GM21360 (cell line): ENCODE results near the gene SLC1A4.
A peak's percentile ranks its signal among the peaks of the same experiment; 100 is the strongest.
"Not testable (repeated sequence)": the region's sequence is repeated elsewhere in the genome, so short reads cannot be mapped to it uniquely, and the experiment has no call there.

ENCODE experiments used
- ATAC-seq: cut with Tn5 transposase; IDR thresholded peaks from one replicate; pipeline ENCODE4 v1.9.1; 2021; ENCODE audit warnings: mild to moderate bottlenecking, moderate library complexity; ENCODE audit not compliant: unreplicated experiment

Gene SLC1A4

DNA sequence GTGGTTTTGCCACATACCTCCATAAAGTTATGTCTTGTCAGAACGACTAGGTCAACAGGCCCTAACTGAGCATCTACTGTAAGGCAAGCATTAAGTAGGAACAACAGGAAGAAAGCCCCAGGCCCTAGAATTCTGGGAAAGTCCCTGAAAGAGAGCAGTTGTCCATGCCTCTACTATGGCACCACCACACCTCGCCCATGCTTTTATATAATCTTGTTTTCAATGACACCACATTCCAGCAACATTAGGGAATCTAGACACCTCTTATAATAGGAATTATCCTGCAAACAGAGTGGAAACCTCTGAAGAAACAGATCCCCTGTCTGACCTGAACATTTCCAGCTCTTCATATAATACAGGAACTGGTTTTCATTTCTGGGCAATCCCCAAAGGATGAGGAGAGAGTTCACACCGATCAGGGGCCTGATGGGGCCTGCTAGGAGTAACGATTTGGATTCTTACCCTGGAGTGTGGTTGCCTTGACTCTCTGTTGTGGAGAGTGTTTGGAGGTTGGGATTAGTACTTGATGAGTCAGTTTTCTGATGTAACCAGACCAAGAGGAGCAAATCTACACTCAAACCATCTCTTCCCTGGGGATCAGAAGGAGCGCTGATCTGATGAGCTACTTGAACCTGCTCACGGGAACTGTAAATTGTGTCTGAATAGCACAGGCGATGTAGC lies 35.1 kb downstream of the SLC1A4 start:
- ATAC-seq = no peak

DNA sequence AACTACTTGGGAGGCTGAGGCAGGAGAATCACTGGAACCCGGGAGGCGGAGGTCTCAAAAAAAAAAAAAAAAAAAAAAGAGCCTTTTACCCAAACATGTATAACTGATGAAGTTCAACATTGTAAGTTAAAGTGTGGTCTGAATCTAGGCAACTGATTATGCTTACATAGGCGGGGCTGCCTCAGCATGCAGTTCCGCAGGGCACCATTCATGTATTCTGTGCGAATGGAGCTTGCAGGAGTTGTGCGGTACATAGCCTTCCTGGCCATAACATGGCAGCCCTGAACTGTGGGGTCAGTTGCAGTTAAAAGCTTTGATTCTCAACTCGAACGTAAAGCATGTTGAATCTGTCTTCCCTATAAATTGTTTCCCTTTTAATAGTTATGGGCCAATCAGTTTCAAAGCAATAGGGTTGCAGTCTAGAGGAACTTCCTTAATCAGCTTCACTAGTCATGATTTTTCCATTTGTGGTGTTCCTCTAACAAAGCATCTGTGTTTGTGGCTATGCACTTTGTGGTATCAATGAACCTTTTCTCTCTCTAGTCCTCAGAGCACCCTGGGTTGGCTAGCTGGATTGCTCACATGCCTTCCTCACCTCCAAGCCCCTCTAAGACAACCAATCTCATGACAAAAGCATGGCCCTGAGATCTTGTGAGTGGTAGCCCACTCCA lies 36.4 kb downstream of the SLC1A4 start:
- ATAC-seq = no peak

DNA sequence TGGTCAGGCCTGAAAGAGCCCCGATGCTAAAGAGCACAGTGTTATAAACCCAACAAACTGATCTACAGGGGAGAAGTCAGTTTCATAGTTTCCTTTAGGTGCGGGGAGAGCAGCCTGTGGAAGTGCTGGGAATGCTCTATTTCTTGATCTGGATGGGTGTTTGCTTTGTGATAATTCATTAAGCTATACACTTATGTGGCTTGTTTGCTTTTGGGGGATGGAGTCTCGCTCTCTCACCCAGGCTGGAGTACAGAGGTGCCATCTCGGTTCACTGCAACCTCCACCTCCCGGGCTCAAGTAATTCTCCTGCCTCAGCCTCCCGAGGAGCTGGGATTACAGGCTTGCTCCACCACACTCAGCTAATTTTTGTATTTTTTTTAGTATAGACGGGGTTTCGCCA lies 37.0 kb downstream of the SLC1A4 start:
- ATAC-seq = no peak

DNA sequence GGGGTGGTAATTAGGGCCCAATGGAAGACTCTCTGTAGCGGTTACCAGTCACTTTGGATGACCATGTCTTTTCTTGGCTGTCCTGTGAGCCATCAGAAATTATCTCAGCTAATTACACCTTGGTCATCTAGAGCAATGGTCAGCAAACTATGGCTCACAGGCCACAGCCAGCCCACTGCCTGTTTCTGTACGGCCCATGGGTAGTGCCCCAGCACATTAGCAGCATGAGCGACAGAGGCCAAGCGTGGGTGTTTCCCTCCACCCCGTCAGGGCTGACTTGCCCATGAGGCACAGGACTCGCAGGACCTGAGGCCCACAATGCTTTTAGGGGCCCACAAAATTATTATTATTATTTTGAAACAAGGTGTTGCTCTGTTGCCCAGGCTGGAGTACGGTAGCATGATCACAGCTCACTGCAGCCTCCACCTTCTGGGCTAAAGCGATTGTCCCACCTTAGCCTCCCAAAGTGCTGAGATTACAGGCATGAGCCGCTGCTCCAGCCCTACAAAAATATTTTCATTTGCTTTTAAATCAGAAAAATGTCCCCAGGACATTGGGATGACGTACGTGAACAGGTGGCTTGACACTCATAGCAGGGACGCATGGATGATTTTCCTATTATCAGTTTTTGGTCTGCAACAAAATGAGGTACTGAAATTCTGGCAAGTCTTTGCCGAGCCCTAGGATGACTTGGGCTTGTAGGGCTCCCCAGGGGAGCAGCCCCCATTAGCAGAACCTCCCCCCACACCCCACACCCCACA lies 37.7 kb downstream of the SLC1A4 start:
- ATAC-seq = peak; percentile 37

DNA sequence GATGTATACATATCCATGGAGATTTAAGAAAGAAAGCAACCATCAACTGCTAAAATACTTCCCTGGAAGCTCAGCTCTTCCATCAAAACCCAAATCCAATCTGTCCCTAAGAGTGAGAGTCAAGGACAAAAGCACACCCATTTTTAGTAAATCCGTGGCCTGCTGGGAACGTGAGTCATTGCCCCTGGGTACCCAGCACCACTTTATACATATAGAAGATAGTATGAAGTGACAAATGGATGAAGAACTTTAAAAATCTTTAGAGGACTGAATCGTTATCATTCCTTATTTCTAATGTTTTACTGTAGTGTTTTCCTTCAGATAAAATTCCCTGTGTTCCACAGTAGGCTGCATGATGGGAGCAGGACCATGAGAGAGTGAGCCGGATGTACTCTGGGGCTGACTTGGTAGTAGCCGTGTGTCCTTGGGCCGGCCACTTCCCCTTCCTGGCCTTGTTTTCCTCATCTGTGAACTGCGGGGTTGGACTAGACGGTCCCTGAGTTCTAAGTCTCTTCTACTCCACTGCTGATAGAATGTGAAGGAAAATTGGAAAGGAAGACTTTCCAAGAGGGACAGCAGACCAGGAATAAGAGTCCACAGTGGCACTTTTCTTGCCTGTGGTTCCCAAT lies 38.5 kb downstream of the SLC1A4 start:
- no peak for ATAC-seq

DNA sequence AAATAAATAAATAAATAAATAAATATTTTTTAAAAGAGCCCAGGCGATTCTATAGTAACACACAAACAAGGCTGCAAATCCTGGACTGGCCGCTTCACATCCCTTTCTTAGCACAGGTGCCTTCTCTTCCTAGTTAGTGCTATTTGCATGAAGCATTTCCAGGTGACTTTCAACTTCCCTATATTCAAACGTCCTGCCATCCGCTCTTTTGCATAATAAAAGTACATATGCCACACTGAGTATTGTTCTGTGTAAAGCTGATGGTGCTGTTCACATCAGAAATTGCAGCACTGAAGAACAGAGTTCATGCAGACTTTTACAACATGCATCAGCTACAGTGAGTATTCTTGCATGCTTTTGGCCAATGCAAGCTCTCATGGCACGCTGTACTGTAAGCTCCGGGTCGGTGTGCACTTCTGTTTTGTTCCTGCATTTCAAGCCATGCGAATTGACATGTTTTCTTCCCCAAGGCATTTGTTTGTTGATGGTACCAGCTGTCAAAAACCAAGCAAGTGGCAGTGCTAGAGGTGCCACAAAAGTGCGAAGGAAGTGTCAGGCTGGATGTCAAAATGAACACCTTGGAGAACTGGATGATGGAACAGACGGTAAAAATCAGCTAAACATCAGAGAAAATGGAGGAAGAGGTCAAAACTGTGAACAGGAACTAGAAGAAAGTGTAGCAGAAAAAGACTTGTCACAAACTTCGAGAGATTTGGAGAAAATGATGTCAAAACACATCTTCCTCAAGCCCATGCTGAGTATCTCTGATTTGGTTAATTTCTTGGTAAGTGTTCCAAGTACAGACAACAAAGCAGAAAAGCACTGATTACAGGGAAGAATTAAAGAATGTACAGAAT lies 41.5 kb downstream of the SLC1A4 start:
- no peak for ATAC-seq

DNA sequence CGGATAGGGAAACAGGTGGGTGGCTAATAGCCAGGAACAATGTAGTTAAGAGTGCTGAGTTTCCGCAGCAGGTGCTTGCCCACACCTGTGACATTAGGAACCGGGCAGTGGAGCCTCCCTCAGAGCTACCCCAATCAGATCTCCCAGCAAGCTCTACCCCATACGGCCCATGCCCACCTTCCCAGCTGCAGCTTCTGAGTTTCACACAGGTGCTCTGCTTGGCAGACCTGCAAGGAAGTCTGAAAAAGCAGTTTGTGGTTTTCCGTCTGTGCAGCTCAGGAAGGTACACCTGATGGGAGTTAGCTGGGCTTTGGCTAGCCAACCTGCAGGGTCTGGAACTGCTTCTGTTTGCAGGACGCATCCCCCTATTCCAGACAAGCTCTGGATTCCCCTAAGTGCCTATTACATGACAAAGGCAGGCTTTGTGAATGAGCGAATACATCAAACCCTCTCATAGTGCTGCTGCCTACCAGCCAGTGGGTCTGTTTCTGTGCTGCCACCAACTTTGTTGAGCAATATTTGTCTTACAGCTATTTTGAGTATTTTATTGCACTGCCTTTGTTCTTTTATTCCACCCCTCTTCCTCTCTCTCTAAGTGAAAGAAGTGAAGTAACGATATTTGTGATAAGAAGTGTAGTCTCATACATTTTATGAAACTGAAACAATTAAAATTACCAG lies 42.3 kb downstream of the SLC1A4 start:
- no peak for ATAC-seq

DNA sequence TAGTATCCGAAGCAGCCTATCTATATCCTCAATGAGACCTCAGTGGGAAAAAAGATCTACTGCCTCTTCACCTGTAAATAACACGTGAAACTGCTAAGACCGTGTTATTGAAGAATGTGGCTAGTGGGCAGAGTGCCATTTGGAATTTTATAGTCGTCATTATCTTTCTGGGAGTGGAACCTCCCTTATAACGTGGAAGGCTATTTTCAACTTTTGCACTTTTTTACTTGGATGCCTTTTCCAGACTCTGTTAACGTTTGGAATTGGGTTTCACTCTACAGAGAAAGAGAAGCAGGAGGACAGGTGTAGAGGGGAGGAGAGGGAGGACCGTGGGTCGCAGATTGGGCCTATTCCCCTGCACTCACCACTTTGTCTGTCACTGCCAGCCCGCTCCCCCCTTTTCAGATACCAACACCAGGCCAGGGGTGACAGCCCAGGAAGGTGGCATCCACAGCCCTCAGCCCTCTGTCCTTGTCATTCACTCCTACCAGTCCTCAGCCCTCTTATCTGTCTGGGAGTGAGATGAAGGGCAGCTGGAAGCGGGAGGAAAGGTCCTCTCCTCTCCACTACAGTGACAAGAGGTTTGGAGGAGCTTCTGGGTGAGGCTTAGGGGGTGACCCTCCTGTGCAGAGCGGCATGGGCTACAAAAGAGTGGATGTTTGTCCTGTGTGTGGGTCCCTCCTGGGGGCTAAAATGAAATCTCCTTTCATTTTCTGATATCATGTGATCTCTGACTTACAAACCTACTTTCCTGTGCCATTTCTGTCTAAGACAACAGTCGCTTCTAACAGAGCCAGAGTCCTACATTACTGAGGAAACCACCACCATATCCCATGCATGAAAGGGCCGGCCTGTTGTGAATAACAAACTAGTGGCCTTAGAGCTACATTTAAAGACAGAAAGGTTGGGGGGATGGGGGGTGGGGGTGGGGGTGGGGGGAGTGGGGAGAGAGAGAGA lies 43.1 kb downstream of the SLC1A4 start:
- no peak for ATAC-seq

DNA sequence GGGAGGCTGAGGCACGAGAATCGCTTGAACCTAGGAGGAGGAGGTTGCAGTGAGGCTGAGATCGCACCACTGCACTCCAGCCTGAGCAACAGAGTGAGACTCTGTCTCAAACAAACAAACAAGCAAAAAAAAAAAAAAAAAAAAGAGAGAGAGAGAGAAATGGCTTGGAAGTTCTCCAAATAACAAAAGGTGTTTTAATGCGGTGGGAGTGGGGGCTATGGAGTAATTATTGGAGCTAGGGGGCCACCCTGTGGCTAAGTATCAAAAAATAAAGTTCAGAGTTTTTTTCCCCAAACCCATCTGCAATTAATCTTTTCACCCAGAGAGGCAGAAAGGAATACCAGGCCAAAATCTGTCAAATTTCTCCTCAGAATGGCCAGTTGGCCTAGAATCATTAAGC lies 44.0 kb downstream of the SLC1A4 start:
- ATAC-seq = no peak

DNA sequence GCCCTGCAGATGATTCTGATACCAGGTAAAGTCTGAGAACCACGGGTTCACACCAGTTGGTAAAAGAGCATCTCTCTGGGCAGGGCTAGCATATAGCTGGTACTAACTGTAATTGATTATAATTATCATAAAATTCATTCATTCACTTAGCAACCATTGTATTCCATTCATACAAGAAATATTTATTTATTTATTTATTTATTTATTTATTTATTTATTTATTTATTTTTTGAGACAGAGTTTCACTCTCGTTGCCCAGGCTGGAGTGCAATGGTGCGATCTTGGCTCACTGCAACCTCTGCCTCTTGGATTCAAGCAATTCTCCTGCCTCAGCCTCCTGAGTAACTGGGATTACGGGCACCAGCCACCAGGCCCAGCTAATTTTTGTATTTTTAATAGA lies 44.5 kb downstream of the SLC1A4 start:
- not testable (repeated sequence) for ATAC-seq

DNA sequence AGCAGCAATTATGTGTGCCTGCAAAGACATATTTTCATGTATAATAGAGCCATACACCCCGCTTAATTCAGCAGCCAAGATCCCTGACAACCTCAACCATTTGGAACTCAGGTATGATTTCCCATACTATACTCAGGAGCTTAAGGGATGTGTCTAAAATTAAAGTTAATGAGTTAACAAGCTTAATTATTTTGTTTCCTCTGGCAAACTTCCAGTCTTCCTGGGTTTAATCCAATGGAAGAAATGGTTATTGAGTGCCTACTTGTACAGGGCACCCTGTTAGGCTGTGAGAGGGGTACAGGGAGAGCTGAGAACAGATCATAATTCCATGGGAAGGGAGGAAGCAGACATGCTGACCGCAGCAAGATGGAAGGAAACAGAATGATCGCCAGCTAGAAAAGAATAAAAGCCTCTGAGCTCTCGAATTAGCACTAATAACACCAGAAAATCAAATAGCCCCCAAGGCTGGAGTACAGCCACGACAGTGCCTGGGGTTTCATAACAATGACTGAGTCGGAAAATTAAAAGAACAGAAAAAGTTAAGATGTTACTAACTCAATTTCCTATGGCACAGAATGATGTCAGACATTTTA lies 46.2 kb downstream of the SLC1A4 start:
- no peak for ATAC-seq

DNA sequence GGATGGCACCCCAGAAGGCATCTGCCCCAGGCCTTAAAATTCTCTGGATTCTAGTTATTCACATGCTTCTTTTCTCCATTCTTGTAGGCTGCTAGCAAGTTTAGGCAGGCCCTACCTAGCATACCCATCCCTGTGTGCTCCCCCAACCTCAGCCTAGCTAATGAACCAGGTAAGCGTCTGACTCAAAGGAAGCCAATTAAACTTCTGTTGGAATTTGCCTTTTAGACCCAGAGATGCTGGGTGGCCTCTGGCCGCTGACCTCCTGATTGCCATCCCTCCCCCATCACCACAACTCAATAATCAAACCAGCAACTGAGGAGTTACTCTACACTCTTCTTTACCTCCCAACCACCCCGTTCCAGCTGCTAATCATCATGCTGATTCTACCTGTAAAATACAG lies 48.0 kb downstream of the SLC1A4 start:
- no peak for ATAC-seq

DNA sequence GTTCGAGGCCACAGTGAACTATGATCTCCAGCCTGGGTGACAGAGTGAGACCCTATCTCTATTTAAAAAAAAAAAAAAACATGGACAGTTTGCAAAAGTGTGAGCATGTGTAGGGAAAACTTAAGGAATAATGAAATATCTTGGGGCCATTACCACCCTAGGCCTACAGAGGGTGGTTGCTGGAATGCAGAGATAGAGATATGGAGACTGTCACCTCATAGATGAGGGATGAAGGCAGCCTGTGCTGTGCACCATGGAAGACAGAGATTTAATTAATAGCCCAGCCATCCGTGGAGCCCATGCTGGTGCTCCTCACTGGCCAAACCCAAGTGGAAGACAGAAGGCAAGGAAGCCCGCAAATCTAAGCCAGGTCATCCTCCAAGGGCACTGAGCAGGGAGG lies 50.4 kb downstream of the SLC1A4 start:
- ATAC-seq = no peak

DNA sequence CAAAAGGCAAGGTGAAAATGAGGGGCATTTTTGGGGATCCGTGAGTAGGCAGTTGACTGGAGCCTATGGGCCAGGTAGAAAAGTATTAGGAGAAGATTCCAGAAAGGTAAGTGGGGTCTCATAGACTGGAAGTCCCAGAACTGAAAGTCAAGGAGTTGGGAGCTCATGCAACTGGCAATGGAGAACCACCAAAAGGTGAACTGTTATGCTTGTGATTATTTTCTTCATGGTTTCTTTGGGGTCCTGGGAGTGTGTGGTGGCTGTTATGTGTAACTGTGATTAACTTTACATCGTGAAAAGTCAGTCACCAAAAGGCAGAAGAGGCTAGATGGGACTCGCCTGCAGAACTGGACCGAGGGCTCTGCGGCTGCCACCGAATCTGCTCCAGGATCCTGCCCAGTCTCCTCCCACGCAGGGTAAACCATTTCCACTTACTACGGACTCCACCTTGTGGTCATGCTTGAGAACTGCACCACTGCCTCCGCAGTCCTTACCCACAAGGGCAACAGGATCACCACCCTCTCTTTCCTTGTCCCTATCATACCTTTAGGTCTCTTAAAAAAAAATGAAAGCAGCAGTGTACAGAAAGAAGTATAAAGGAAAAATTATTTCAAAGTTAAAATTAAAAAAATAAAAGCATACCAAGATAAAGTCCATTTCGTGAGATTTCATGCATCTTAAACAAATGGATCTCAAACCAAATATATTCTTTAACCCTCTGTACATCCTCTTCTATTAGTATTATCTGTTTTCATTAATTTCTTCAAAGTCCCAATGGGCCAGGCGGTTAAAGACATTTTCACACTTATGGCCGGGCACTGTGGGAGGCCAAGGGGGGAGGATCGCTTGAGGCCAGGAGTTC lies 51.4 kb downstream of the SLC1A4 start:
- peak; percentile 79 for ATAC-seq

DNA sequence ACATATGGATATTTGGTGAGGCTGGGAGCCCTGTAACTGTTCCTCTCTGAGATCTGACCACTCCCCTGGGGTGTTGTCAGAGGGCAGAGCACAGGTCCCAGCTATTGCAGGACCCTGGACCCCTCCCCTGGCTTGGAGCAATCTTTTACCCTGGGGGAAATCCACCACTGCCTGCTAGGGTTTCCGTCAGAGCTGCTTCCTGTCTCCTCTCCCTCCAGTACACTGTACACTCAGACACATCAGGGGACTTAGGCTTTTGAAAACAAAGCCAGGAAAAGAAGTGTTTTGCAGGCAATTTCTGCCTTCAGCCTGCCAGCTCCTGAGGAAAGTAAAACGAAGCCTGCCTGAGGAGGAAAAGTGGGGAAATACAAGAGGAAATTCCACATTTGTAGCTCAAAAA lies 53.8 kb downstream of the SLC1A4 start:
- ATAC-seq = no peak

DNA sequence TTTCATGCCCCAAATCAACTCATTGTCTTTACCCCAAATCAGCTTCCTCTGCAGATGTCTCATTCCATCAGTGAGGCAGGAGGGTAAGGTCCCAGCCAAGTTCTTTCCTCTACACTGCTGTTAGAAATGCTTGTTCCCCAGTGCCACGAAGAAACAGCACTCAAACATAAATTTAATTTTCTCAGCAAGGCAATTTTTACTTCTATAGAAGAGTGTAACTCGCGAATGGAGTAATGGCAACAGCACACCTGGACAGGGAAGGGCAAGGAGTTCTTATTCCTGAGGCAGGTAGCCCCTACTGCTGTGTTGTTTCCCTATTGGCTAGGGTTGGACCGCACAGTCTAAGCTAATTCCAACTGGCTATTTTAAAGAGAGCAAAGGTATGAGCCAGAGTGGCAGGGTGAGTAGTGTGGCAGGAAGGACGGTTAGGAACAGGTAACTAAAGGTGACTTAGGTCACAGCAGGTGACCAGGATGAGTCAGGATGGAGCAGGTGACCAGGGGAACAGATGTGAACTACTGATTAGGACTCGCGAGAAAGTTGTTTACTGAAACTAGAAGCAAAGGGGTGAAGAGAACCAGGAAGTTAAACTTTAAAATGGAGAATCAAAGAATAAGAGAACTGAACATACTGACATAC lies 55.0 kb downstream of the SLC1A4 start:
- ATAC-seq = no peak

DNA sequence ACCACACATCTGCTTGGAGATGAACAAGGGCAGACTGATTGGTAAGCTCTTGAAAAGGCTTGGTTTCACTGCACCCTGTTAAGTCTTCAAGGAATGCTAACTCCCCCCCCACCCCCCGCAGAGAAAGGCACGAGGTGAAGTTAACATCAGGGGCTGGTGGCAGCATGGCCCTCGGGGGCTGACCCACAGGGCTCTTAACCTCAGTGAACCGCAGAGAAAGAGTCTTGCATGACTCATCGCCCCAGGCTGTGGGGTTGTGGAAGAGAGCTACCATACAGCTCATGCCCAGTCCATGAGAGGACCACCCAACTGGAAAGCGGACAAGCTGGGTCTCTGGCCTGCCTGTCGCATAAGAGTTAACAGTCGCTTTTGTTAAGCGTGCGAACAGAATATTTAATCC lies 56.5 kb downstream of the SLC1A4 start:
- ATAC-seq = no peak
